Tibial nerve (tissue), 4 donors: ENCODE measurements around the gene HDAC2. TPM values are rescaled to one million over a fixed set of nuclear protein-coding genes. Genes with fewer than 3 reads are reported as not detected.
"Not testable (repeated sequence)": the region's sequence is repeated elsewhere in the genome, so short reads cannot be mapped to it uniquely, and the experiment has no call there.

Experiments
- DNase-seq, 2 donors: peaks; one replicate each; pipeline ENCODE4 v3.0.0-alpha.2; 2019; ENCODE audit warnings: low spot score in 2 of 2
- H3K27ac ChIP-seq, 4 donors: fragments of 200-600 bp; sonication (generic) in 3 of 4; one replicate each; pipeline ENCODE4 v1.5.1; 2017 to 2019; ENCODE audit warnings: mild to moderate bottlenecking in 1 of 4
- H3K27me3 ChIP-seq, 2 donors: fragments of 200-600 bp; sonication (generic) in 1 of 2; one replicate each; pipeline versions ENCODE4 v1.5.1 to v1.6.0; 2017 to 2019
- H3K36me3 ChIP-seq, 3 donors: fragments of 200-600 bp; sonication (generic); one replicate each; pipeline ENCODE4 v1.5.1; 2018 to 2019
- H3K4me1 ChIP-seq, 4 donors: fragments of 200-600 bp; sonication (generic) in 3 of 4; one replicate each; pipeline ENCODE4 v1.5.1; 2017 to 2019
- H3K4me3 ChIP-seq, 4 donors: fragments of 200-600 bp; sonication (generic) in 3 of 4; one replicate each; pipeline ENCODE4 v1.5.1; 2017 to 2019; ENCODE audit warnings: mild to moderate bottlenecking in 1 of 4, moderate library complexity in 1 of 4
- H3K9me3 ChIP-seq, 4 donors: fragments of 200-600 bp; sonication (generic) in 3 of 4; one replicate each; pipeline ENCODE4 v1.5.1; 2017 to 2019
- EP300 ChIP-seq, 2 donors: sonication (generic); formaldehyde crosslinking; IDR thresholded peaks; one replicate each; pipeline ENCODE4 v1.6.1; 2017; ENCODE audit warnings: antibody characterized with exemption in 2 of 2, mild to moderate bottlenecking in 1 of 2
- POLR2A ChIP-seq, 2 donors: fragments of 450-650 bp; IDR thresholded peaks; one replicate each; pipeline ENCODE4 v1.6.1; 2017; ENCODE audit warnings: antibody characterized with exemption in 2 of 2, mild to moderate bottlenecking in 2 of 2, moderate library complexity in 2 of 2
- WGBS, 2 donors: methylation state at CpG; one replicate each; pipeline ENCODE4 v1.1.5; 2018; 5-methylcytosine and 5-hydroxymethylcytosine counted together
- total RNA-seq, 4 donors: library from RNA; depleted of rRNA; stranded (reverse); fragments of >200 nt; gene quantifications; one replicate each; pipeline ENCODE4 v1.1.0, GENCODE V29; 2016
- TF ChIP-seq, protein P1 (sequence below), 5 experiments: fragments of 200-600 bp in 3 of 5; fragments of 450-650 bp in 2 of 5; sonication (generic) in 3 of 5; IDR thresholded peaks; one replicate each; pipeline ENCODE4 v1.5.1; 2016 to 2019; ENCODE audit warnings: antibody characterized with exemption in 5 of 5, mild to moderate bottlenecking in 3 of 5, moderate library complexity in 2 of 5

Gene HDAC2
- total RNA-seq, 4 donors from 2014 or later, result 39.9 to 60.2 (median 47.1) TPM

DNA sequence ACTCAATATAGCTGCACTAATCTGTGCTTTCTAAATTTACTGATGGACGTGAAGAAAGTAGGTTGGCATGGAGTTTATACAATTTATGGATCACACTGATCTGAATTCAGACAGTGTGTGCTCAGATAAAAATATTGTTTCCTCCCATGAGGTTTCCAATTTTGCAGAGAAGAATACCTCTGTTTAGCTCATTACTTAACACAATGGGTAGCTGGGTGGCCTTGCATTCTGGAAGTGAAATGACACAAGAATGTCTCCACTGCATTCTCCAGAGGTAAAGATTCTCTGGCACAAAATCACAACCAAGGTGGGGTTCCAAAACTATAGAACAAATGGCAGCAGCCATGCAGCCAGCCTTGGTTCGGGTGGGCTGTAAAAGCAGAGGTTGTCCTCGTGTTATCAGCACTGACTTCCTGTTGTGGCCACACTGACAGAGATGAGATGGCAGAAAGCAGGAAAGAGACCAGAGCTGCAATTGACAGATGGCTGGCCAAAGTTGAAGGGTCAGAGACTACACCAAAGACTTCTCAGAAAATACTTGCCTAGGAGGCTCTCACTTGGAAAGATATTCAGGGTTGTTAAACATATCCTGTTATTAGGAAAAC lies 50.2 kb downstream of the HDAC2 start:
- Histone ChIP-seq H3K4me1 (peaks cover 0 to 27% (median 0%) of the 10 kb centered on the region in 4 donors), H3K9me3 (no peaks in the 10 kb centered on the region)
- 44 to 61% methylated on average over 3 of the region's 3 CpGs for WGBS, 2 donors

DNA sequence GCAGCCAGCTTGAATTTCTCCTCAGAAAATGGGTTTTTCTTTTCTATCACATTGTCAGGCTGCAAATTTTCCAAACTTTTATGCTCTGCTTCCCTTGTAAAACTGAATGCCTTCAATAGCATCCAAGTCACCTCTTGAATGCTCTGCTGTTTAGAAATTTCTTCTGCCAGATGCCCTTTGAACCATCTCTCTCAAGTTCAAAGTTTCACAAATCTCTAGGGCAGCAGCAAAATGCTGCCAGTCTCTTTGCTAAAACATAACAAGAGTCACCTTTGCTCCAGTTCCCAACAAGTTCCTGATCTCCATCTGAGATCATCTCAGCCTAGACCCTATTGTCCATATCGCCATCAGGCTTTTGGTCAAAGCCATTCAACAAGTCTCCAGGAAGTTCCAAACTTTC lies 60.7 kb downstream of the HDAC2 start:
- H3K4me1 ChIP-seq, H3K27me3 ChIP-seq, H3K36me3 ChIP-seq, H3K9me3 ChIP-seq, H3K4me3 ChIP-seq, DNase-seq, H3K27ac ChIP-seq: not testable (repeated sequence)
- 37 to 47% methylated on average over 1 of the region's 1 CpG for WGBS, 2 donors

More for the DNA sequence above, 50.2 kb downstream of the HDAC2 start:
- Histone ChIP-seq H3K27me3 (no peaks in the 10 kb centered on the region), H3K36me3 (no peaks in the 10 kb centered on the region), H3K4me3 (no peak overlapping the region), H3K27ac (no peak overlapping the region)
- TF ChIP-seq, protein P1, sequence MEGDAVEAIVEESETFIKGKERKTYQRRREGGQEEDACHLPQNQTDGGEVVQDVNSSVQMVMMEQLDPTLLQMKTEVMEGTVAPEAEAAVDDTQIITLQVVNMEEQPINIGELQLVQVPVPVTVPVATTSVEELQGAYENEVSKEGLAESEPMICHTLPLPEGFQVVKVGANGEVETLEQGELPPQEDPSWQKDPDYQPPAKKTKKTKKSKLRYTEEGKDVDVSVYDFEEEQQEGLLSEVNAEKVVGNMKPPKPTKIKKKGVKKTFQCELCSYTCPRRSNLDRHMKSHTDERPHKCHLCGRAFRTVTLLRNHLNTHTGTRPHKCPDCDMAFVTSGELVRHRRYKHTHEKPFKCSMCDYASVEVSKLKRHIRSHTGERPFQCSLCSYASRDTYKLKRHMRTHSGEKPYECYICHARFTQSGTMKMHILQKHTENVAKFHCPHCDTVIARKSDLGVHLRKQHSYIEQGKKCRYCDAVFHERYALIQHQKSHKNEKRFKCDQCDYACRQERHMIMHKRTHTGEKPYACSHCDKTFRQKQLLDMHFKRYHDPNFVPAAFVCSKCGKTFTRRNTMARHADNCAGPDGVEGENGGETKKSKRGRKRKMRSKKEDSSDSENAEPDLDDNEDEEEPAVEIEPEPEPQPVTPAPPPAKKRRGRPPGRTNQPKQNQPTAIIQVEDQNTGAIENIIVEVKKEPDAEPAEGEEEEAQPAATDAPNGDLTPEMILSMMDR (IDR thresholded peaks at IDR 0.05), result no peak
- no peak for TF ChIP-seq POLR2A (IDR thresholded peaks at IDR 0.05)
- TF ChIP-seq EP300 (IDR thresholded peaks at IDR 0.05), result no peak
- DNase-seq, result no peak

DNA sequence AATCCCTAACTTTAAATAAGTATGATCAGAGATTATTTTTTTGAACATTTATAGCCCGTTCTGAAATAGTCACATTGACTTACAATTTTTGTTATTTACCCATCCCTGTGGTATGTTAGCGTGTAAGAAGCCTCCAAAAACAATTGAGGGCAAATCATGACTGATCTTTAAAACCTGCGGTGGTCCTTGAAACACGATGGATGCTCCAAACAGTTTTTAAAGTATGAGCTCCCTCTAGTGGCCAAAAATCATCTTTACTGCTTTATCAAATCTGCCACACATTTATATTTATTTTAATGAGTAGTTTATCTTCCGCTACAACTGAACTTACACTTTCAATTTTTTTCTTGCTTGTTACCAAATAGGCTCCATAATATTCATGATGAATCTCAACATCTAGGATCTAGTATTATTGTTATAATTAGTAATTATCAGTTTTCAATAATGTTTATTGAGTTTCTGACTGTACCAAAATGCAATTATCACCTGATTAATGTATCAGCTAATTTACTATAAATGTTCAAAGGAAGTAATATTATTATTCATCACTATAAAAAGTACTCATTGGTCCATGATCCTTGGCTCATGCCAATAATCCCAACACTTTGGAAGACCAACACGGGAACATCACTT lies 61.6 kb downstream of the HDAC2 start:
- no peaks in the 10 kb centered on the region for H3K9me3 ChIP-seq
- H3K4me3 ChIP-seq, result no peak overlapping the region
- WGBS, 2 donors, result 16 to 19% methylated on average over 6 of the region's 6 CpGs
- no peak for TF ChIP-seq POLR2A (IDR thresholded peaks at IDR 0.05)
- TF ChIP-seq, protein P1 (IDR thresholded peaks at IDR 0.05), result peak; percentile 49 to 75 (median 70)
- no peak for TF ChIP-seq EP300 (IDR thresholded peaks at IDR 0.05)
- H3K27me3 ChIP-seq, result no peaks in the 10 kb centered on the region
- H3K36me3 ChIP-seq, result no peaks in the 10 kb centered on the region
- no peak overlapping the region for H3K27ac ChIP-seq
- peak in 1 of 2 donors; percentile 42 for DNase-seq
- peaks cover 0 to 10% (median 0%) of the 10 kb centered on the region in 4 donors for H3K4me1 ChIP-seq

DNA sequence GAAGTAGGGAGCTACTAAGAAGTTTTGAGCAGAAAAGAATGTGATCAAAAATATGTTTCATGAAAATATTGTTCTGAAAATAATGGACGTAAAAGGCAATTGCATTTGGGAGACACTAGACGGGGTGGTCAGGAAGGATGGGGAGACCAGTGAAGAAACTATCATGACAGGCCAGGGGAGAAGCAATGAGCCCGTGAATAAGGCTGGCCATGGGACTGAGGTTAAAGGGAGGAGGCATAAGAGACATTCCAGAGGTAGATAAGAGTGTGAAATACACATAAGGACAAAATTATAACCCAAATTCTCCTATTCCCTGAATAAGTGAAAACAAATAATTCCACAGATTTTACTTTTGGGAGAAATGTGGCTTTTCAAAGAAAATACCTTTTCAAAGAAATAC lies 62.1 kb downstream of the HDAC2 start:
- H3K4me3 ChIP-seq, result no peak overlapping the region
- H3K9me3 ChIP-seq, result no peaks in the 10 kb centered on the region
- DNase-seq, result no peak
- H3K36me3 ChIP-seq, result no peaks in the 10 kb centered on the region
- no peaks in the 10 kb centered on the region for H3K27me3 ChIP-seq
- peaks cover 0 to 15% (median 0%) of the 10 kb centered on the region in 4 donors for H3K4me1 ChIP-seq
- TF ChIP-seq POLR2A (IDR thresholded peaks at IDR 0.05) (no peak), EP300 (IDR thresholded peaks at IDR 0.05) (no peak)
- TF ChIP-seq, protein P1 (IDR thresholded peaks at IDR 0.05), result no peak
- WGBS, 2 donors, result 51 to 52% methylated on average over 3 of the region's 3 CpGs
- H3K27ac ChIP-seq, result no peak overlapping the region

DNA sequence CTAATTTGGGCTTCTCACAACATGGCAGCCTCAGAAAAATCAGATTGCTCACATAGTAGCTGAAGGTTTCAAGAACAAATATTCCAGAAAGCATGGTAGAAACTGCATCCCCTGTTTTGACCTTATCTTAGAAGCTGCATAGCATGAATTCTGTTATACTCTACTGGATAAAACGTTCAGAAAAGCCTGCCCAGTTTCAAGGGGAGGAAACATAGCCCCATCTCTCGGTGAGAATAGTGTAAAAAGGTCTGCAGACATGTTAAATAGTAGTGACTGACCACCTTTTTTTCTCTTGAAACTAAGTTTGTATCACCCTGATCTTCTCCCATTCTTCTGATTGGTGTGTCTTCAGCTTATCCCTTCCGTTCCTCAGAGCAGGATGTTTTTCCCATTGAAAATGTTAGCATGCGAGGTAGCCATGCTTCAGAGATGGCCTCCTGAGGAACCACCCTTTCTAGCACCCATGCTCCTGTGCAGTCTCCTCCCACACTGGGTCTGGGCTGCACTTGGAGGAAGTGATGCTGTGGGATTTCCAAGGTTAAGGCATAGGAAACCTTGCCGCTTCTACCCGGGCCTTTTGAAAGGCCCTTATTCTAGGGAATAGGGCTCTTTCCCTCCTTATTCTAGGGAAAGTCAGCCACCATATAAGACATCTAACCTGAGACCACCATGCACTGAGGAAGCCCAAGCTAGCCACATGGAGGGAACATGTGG lies 63.7 kb downstream of the HDAC2 start:
- no peak overlapping the region for H3K4me3 ChIP-seq
- no peak for DNase-seq
- no peaks in the 10 kb centered on the region for H3K27me3 ChIP-seq
- no peaks in the 10 kb centered on the region for H3K36me3 ChIP-seq
- peaks cover 0 to 21% (median 0%) of the 10 kb centered on the region in 4 donors for H3K4me1 ChIP-seq
- TF ChIP-seq, protein P1 (IDR thresholded peaks at IDR 0.05), result no peak
- TF ChIP-seq POLR2A (IDR thresholded peaks at IDR 0.05) (no peak), EP300 (IDR thresholded peaks at IDR 0.05) (no peak)
- 76 to 86% methylated on average over 6 of the region's 6 CpGs for WGBS, 2 donors
- no peak overlapping the region for H3K27ac ChIP-seq
- no peaks in the 10 kb centered on the region for H3K9me3 ChIP-seq
